Measurements from ENCODE around the gene KLK3.

DNA sequence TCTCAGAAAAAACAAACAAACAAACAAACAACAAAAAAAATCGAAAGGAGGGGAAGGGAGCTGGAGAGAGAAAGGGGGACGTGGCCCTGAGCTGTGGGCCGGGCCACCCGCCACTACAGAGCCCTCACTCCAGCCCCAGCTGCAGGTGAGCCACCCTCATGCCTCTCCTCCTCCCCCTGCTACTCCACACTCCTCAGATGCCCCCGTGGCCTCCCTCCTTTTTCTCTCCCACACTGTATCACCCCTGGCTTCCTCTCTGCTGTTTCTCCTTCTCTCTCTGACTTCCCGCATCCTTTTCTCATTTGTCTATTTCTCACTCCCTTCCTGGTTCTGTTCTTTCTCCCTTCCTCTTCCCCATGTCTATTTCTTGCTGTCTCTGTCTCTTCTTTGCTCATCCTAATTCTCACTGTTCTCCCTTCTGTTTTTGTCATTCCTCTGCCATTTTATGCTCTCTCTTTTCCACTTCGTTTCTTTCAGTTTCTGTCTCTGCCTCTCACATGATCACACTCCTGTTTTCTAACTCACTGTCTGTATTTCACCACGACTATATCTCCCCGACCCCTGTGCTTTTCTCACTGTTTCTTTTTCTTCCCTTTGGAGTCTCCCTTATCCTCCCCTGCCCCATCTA, 21.2 kb downstream of the KLK3 start:
- no peak for TF ChIP-seq HDGF (IDR thresholded peaks at IDR 0.05; ENCODE audit: borderline replicate concordance)
- TF ChIP-seq SP1 (IDR thresholded peaks at IDR 0.05): no peak
- no peak for TF ChIP-seq FOXK2 (IDR thresholded peaks at IDR 0.05)
- TF ChIP-seq FOXM1 (IDR thresholded peaks at IDR 0.05; ENCODE audit: borderline replicate concordance): no peak
